PC-9 (cell line): ENCODE data around the gene CNN2. TPM values are rescaled to one million over a fixed set of nuclear protein-coding genes. Genes with fewer than 3 reads are reported as not detected.

Experiments
- BruUV-seq: library from RNA; stranded (reverse); fragments of 400-500 nt; replicated peaks from 2 replicates; lab custom pipeline; 2021; lab: Mats Ljungman, UMichigan
- CTCF ChIA-PET: fragments of 300-600 bp; sonication (Branson Sonifier 250); formaldehyde crosslinking; loops from one replicate; lab custom pipeline; 2022; ENCODE audit warnings: antibody characterized with exemption; lab: Charles Lee
- POLR2A ChIA-PET: fragments of 300-600 bp; sonication (Branson Sonifier 250); formaldehyde crosslinking; loops from one replicate; lab custom pipeline; 2022; ENCODE audit warnings: antibody characterized with exemption; ENCODE audit not compliant: unreplicated experiment; lab: Charles Lee
- DNase-seq, 2 experiments: peaks; one replicate each; pipeline versions ENCODE4 v3.0.0 to v3.0.0-alpha.2; 2015 to 2022; ENCODE audit warnings: mixed read lengths in 1 of 2
- H2AFZ ChIP-seq: fragments of 200-600 bp; sonication (generic); 2 replicates; pipeline ENCODE4 v1.8.1; 2017; ENCODE audit warnings: antibody characterized with exemption
- H3F3A ChIP-seq: fragments of 200-600 bp; sonication (generic); 2 replicates; pipeline ENCODE4 v1.8.1; 2017; ENCODE audit warnings: antibody characterized with exemption, mild to moderate bottlenecking, low read depth; ENCODE audit not compliant: insufficient read depth
- H3K27ac ChIP-seq: fragments of 200-600 bp; sonication (generic); 2 replicates; pipeline ENCODE4 v1.6.1; 2016; ENCODE audit warnings: mixed run types
- H3K27me3 ChIP-seq: fragments of 200-600 bp; sonication (generic); 2 replicates; pipeline ENCODE4 v1.6.1; 2016; ENCODE audit warnings: low read depth, mixed run types; ENCODE audit not compliant: insufficient read depth
- H3K36me3 ChIP-seq: fragments of 200-600 bp; sonication (generic); 2 replicates; pipeline ENCODE4 v1.6.1; 2016; ENCODE audit warnings: low read depth, mixed run types
- H3K4me1 ChIP-seq: fragments of 200-600 bp; sonication (generic); replicated peaks from 2 replicates; pipeline ENCODE4 v1.6.1; 2016; ENCODE audit warnings: mixed run types; ENCODE audit not compliant: insufficient read depth
- H3K4me2 ChIP-seq: fragments of 200-600 bp; sonication (generic); 2 replicates; pipeline ENCODE4 v1.6.1; 2017; ENCODE audit warnings: mixed run types
- H3K4me3 ChIP-seq: fragments of 200-600 bp; sonication (generic); 2 replicates; pipeline ENCODE4 v1.6.1; 2016; ENCODE audit warnings: mixed run types
- H3K79me2 ChIP-seq: fragments of 200-600 bp; sonication (generic); 2 replicates; pipeline ENCODE4 v1.6.1; 2017; ENCODE audit warnings: low read depth, mixed run types
- H3K9me2 ChIP-seq: fragments of 200-600 bp; sonication (generic); 2 replicates; pipeline ENCODE4 v1.8.1; 2017; ENCODE audit warnings: mild to moderate bottlenecking; ENCODE audit not compliant: insufficient read depth
- H3K9me3 ChIP-seq: fragments of 200-600 bp; sonication (generic); 2 replicates; pipeline ENCODE4 v1.8.1; 2016; ENCODE audit warnings: low read depth; ENCODE audit not compliant: insufficient read depth
- H4K20me1 ChIP-seq: fragments of 200-600 bp; sonication (generic); 2 replicates; pipeline ENCODE4 v1.8.1; 2017; ENCODE audit not compliant: insufficient read depth
- EZH2 ChIP-seq: fragments of 200-600 bp; sonication (generic); IDR thresholded peaks from 2 replicates; pipeline ENCODE4 v1.8.0; 2017; ENCODE audit warnings: antibody characterized with exemption, low read depth
- intact Hi-C: fragments of 100-400 bp; cut with micrococcal nuclease; formaldehyde crosslinking; loops from one replicate; pipeline ENCODE4 v1.10.0; 2022; ENCODE audit not compliant: unreplicated experiment
- total RNA-seq: library from RNA; stranded (reverse); gene quantifications from 2 replicates; pipeline ENCODE4 v1.2.3, GENCODE V29; 2021
- TF ChIP-seq, protein P1 (sequence below): fragments of 200-600 bp; sonication (generic); conservative IDR thresholded peaks from 2 replicates; pipeline ENCODE4 v1.6.1; 2017; ENCODE audit warnings: mixed run types, antibody characterized with exemption, mild to moderate bottlenecking, moderate library complexity

Gene CNN2
- total RNA-seq, 1 experiment from 2014 or later, result 206 TPM

DNA sequence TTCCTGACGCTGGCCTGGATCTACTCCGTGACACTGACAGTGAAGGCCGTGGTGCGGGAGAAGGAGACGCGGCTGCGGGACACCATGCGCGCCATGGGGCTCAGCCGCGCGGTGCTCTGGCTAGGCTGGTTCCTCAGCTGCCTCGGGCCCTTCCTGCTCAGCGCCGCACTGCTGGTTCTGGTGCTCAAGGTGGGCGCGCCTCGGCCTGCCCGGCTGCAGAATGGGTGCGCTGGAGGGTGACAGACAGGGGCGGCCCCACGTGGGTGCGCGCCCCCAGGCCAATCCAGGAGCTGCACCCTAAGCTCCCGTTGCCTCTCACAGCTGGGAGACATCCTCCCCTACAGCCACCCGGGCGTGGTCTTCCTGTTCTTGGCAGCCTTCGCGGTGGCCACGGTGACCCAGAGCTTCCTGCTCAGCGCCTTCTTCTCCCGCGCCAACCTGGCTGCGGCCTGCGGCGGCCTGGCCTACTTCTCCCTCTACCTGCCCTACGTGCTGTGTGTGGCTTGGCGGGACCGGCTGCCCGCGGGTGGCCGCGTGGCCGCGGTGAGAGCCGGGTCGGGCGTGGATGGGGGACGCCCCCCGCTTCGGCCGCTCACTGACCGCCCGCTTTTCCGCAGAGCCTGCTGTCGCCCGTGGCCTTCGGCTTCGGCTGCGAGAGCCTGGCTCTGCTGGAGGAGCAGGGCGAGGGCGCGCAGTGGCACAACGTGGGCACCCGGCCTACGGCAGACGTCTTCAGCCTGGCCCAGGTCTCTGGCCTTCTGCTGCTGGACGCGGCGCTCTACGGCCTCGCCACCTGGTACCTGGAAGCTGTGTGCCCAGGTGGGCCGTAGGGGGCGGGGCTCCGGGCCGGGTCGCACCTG is 20.7 kb downstream of the CNN2 start:
- H3K79me2 ChIP-seq, result no peaks in the 10 kb centered on the region
- no peak for DNase-seq
- TF ChIP-seq EZH2, result no peak
- TF ChIP-seq, protein P1, sequence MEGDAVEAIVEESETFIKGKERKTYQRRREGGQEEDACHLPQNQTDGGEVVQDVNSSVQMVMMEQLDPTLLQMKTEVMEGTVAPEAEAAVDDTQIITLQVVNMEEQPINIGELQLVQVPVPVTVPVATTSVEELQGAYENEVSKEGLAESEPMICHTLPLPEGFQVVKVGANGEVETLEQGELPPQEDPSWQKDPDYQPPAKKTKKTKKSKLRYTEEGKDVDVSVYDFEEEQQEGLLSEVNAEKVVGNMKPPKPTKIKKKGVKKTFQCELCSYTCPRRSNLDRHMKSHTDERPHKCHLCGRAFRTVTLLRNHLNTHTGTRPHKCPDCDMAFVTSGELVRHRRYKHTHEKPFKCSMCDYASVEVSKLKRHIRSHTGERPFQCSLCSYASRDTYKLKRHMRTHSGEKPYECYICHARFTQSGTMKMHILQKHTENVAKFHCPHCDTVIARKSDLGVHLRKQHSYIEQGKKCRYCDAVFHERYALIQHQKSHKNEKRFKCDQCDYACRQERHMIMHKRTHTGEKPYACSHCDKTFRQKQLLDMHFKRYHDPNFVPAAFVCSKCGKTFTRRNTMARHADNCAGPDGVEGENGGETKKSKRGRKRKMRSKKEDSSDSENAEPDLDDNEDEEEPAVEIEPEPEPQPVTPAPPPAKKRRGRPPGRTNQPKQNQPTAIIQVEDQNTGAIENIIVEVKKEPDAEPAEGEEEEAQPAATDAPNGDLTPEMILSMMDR, result no peak
- no peaks in the 10 kb centered on the region for H3K9me2 ChIP-seq
- no peaks in the 10 kb centered on the region for H4K20me1 ChIP-seq
- no peak overlapping the region for H3K4me3 ChIP-seq
- no peak overlapping the region for H3K27ac ChIP-seq
- H3K27me3 ChIP-seq, result no peaks in the 10 kb centered on the region
- no TSS peak for BruUV-seq
- no peaks in the 10 kb centered on the region for H3K9me3 ChIP-seq
- no peak overlapping the region for H2AFZ ChIP-seq
- ChIA-PET POLR2A (no interaction called here), CTCF (no interaction called here)
- no peak overlapping the region for H3K4me2 ChIP-seq
- intact Hi-C loops, result no loop called here
- no peaks in the 10 kb centered on the region for H3K36me3 ChIP-seq
- peaks cover 20% of the 10 kb centered on the region for H3F3A ChIP-seq
- H3K4me1 ChIP-seq, result no peaks in the 10 kb centered on the region

DNA sequence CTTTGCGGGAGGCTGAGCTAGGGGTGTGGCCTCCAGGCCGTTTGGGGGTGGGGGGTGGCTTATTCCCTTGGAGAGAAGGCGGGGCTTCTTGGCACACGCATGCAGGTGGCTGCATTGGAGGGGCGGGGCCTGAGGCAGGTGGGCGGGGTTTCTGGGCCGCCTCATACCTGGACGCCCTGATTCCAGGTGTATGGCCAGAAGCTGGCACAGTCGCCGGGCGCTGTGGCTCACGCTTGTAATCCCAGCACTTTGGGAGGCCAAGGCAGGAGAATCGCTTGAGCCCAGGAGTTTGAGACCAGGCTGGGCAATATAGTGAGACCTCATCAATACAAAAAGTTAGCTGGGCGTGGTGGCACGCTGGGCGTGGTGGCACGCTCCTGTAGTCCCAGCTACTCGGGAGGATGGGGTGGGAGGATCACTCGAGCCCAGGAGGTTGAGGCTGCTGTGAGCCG is 21.3 kb downstream of the CNN2 start:
- no peak overlapping the region for H2AFZ ChIP-seq
- H3K4me3 ChIP-seq, result no peak overlapping the region
- no peaks in the 10 kb centered on the region for H3K36me3 ChIP-seq
- H3F3A ChIP-seq, result peaks cover 20% of the 10 kb centered on the region
- TF ChIP-seq EZH2, result no peak
- TF ChIP-seq, protein P1, result no peak
- H4K20me1 ChIP-seq, result no peaks in the 10 kb centered on the region
- H3K27me3 ChIP-seq, result no peaks in the 10 kb centered on the region
- no TSS peak for BruUV-seq
- H3K9me3 ChIP-seq, result no peaks in the 10 kb centered on the region
- no peaks in the 10 kb centered on the region for H3K9me2 ChIP-seq
- H3K27ac ChIP-seq, result no peak overlapping the region
- POLR2A ChIA-PET, result interaction anchor here (0.5 to 0.6 kb wide), 2 partner anchors 57 to 64 kb away, joined by 7 to 14 read pairs; no protein-coding TSS in a partner anchor
- no peak for DNase-seq
- no peaks in the 10 kb centered on the region for H3K79me2 ChIP-seq
- no peak overlapping the region for H3K4me2 ChIP-seq
- CTCF ChIA-PET, result no interaction called here
- H3K4me1 ChIP-seq, result no peaks in the 10 kb centered on the region
- intact Hi-C loops, result no loop called here

DNA sequence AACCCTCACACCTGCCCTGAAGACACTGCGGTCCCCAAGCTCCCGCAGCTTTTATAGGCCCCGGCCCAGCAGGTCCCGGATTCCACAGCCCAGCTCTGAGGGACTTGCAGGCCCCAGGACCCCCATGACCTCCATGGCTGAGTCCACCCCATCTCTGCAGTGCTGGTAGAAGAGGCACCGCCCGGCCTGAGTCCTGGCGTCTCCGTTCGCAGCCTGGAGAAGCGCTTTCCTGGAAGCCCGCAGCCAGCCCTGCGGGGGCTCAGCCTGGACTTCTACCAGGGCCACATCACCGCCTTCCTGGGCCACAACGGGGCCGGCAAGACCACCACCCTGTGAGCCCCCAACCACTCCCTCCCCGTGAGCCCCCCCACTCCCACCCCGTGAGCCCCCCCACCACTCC is 22.7 kb downstream of the CNN2 start:
- TF ChIP-seq, protein P1, result no peak
- TF ChIP-seq EZH2, result no peak
- DNase-seq, result no peak
- H3K36me3 ChIP-seq, result no peaks in the 10 kb centered on the region
- no peak overlapping the region for H3K27ac ChIP-seq
- ChIA-PET CTCF (no interaction called here), POLR2A (no interaction called here)
- H3K9me3 ChIP-seq, result no peaks in the 10 kb centered on the region
- no peak overlapping the region for H2AFZ ChIP-seq
- H3F3A ChIP-seq, result peaks cover 19% of the 10 kb centered on the region
- no peaks in the 10 kb centered on the region for H3K9me2 ChIP-seq
- no peaks in the 10 kb centered on the region for H3K4me1 ChIP-seq
- no peaks in the 10 kb centered on the region for H3K27me3 ChIP-seq
- H3K79me2 ChIP-seq, result no peaks in the 10 kb centered on the region
- H4K20me1 ChIP-seq, result no peaks in the 10 kb centered on the region
- BruUV-seq, result no TSS peak
- no peak overlapping the region for H3K4me3 ChIP-seq
- no peak overlapping the region for H3K4me2 ChIP-seq
- intact Hi-C loops, result no loop called here
